CD4-positive, alpha-beta memory T cell (primary cell): ENCODE data around the gene CHD6. TPM values are rescaled to one million over a fixed set of nuclear protein-coding genes. Genes with fewer than 3 reads are reported as not detected.
A peak's percentile ranks its signal among the peaks of the same experiment; 100 is the strongest.

Source experiments
- CTCF ChIA-PET: fragments of 350-600 bp; sonication (Branson Sonifier 250); formaldehyde crosslinking; loops from one replicate; lab custom pipeline; 2021; ENCODE audit warnings: inconsistent platforms; ENCODE audit not compliant: partially characterized antibody; lab: Charles Lee
- POLR2A ChIA-PET: fragments of 350-600 bp; sonication (Branson Sonifier 250); formaldehyde crosslinking; loops from one replicate; lab custom pipeline; 2021; ENCODE audit not compliant: partially characterized antibody; lab: Charles Lee
- DNase-seq, 5 donors: peaks; one replicate each; pipeline versions ENCODE4 v3.0.0 to v3.0.0-alpha.2; 2020 to 2022; ENCODE audit warnings: mixed read lengths in 1 of 5
- H3K27ac ChIP-seq: one replicate; pipeline ENCODE4 v1.7.0; 2013; ENCODE audit warnings: low read depth, low read length
- H3K27me3 ChIP-seq: 2 replicates; pipeline ENCODE4 v1.7.0; 2013; ENCODE audit warnings: mild to moderate bottlenecking, low read length, moderate library complexity; ENCODE audit not compliant: insufficient read depth
- H3K36me3 ChIP-seq: 2 replicates; pipeline ENCODE4 v1.7.0; 2013; ENCODE audit warnings: mild to moderate bottlenecking, low read length, moderate library complexity; ENCODE audit not compliant: insufficient read depth
- H3K4me1 ChIP-seq: 2 replicates; pipeline ENCODE4 v1.7.0; 2013; ENCODE audit warnings: mild to moderate bottlenecking, low read length, moderate library complexity; ENCODE audit not compliant: insufficient read depth
- H3K4me3 ChIP-seq, 2 donors: one replicate each; pipeline ENCODE4 v1.7.0; 2013; ENCODE audit warnings: low read length in 2 of 2, mild to moderate bottlenecking in 1 of 2
- H3K9me3 ChIP-seq, 2 donors: one replicate each; pipeline ENCODE4 v1.7.0; 2013; ENCODE audit warnings: low read length in 2 of 2, control low read depth in 1 of 2; ENCODE audit not compliant: control insufficient read depth in 1 of 2
- H3K27ac Mint-ChIP-seq, 7 donors: one replicate each; pipeline ENCODE4 v1.8.0; 2020 to 2021; ENCODE audit warnings: mixed read lengths in 7 of 7, mild to moderate bottlenecking in 6 of 7, inconsistent platforms in 3 of 7, moderate library complexity in 3 of 7
- H3K27me3 Mint-ChIP-seq, 2 donors: one replicate each; pipeline ENCODE4 v1.8.0; 2020 to 2021; ENCODE audit warnings: mixed read lengths in 2 of 2
- H3K36me3 Mint-ChIP-seq, 2 donors: one replicate each; pipeline ENCODE4 v1.8.0; 2020 to 2021; ENCODE audit warnings: mixed read lengths in 2 of 2, inconsistent platforms in 1 of 2, mild to moderate bottlenecking in 1 of 2
- H3K4me1 Mint-ChIP-seq, 4 donors: one replicate each; pipeline ENCODE4 v1.8.0; 2020 to 2021; ENCODE audit warnings: mixed read lengths in 4 of 4, mild to moderate bottlenecking in 1 of 4
- H3K4me3 Mint-ChIP-seq, 8 donors: one replicate each; pipeline ENCODE4 v1.8.0; 2020 to 2021; ENCODE audit warnings: mixed read lengths in 8 of 8, mild to moderate bottlenecking in 7 of 8, moderate library complexity in 6 of 8, inconsistent platforms in 3 of 8
- H3K9me3 Mint-ChIP-seq, 8 donors: one replicate each; pipeline ENCODE4 v1.8.0; 2020 to 2021; ENCODE audit warnings: mixed read lengths in 8 of 8, mild to moderate bottlenecking in 5 of 8, inconsistent platforms in 3 of 8, moderate library complexity in 1 of 8
- intact Hi-C: fragments of 100-400 bp; cut with micrococcal nuclease; formaldehyde crosslinking; loops from one replicate; pipeline ENCODE4 v1.15.1; 2023
- polyA plus RNA-seq, 2 donors: library from polyadenylated mRNA; unstranded; fragments of 300-500 nt; fragmentation: Illumina TruSeq; gene quantifications; one replicate each; pipeline ENCODE4 v1.2.3, GENCODE V29; 2021
- total RNA-seq, 2 experiments: library from RNA; stranded (reverse); gene quantifications; one replicate each; pipeline ENCODE4 v1.2.3, GENCODE V29; 2021

Gene CHD6
- total and polyA plus RNA-seq, 4 experiments from 2014 or later: 29.2 to 96.8 (median 77.8) TPM

- no peaks in the 10 kb centered on the region for H3K9me3 ChIP-seq
- intact Hi-C loops: no loop called here
- H3K4me1 ChIP-seq: no peaks in the 10 kb centered on the region
- H3K27me3 ChIP-seq: no peaks in the 10 kb centered on the region
- H3K4me3 ChIP-seq: no peak overlapping the region
- Mint-ChIP-seq H3K4me3 (peak overlapping the region in 1 of 8 donors; percentile 37), H3K4me1 (peaks cover 5 to 15% (median 12%) of the 10 kb centered on the region in 4 donors), H3K9me3 (no peaks in the 10 kb centered on the region), H3K36me3 (peaks cover 66 to 69% of the 10 kb centered on the region in 2 donors), H3K27ac (peak overlapping the region in 2 of 7 donors; percentile 18 to 68), H3K27me3 (no peaks in the 10 kb centered on the region)
- POLR2A ChIA-PET: no interaction called here
- H3K36me3 ChIP-seq: peaks cover 10% of the 10 kb centered on the region
- H3K27ac ChIP-seq: no peak overlapping the region
- CTCF ChIA-PET: no interaction called here
- no peak for DNase-seq
Measured at GRCh38 chr20:41479113-41479512, 139.1 kb downstream of the CHD6 start.

- intact Hi-C loops: no loop called here
- Mint-ChIP-seq H3K9me3 (no peaks in the 10 kb centered on the region), H3K4me1 (peaks cover 5 to 15% (median 12%) of the 10 kb centered on the region in 4 donors), H3K4me3 (no peak overlapping the region), H3K27me3 (no peaks in the 10 kb centered on the region), H3K27ac (peak overlapping the region in 1 of 7 donors; percentile 19), H3K36me3 (peaks cover 65 to 69% of the 10 kb centered on the region in 2 donors)
- peaks cover 4% of the 10 kb centered on the region for H3K36me3 ChIP-seq
- H3K4me1 ChIP-seq: no peaks in the 10 kb centered on the region
- POLR2A ChIA-PET: no interaction called here
- CTCF ChIA-PET: no interaction called here
- H3K4me3 ChIP-seq: no peak overlapping the region
- no peaks in the 10 kb centered on the region for H3K9me3 ChIP-seq
- no peak for DNase-seq
- H3K27ac ChIP-seq: no peak overlapping the region
- H3K27me3 ChIP-seq: no peaks in the 10 kb centered on the region
Measured at GRCh38 chr20:41478026-41478425, 140.2 kb downstream of the CHD6 start.

GRCh38 chr20:41476446-41476845 lies 141.7 kb downstream of the CHD6 start:
- intact Hi-C loops: no loop called here
- no peak overlapping the region for H3K4me3 ChIP-seq
- H3K27me3 ChIP-seq: no peaks in the 10 kb centered on the region
- POLR2A ChIA-PET: no interaction called here
- Mint-ChIP-seq H3K4me3 (no peak overlapping the region), H3K4me1 (peaks cover 5 to 15% (median 12%) of the 10 kb centered on the region in 4 donors), H3K27ac (no peak overlapping the region), H3K27me3 (no peaks in the 10 kb centered on the region), H3K36me3 (peaks cover 62 to 72% of the 10 kb centered on the region in 2 donors), H3K9me3 (no peaks in the 10 kb centered on the region)
- no peaks in the 10 kb centered on the region for H3K4me1 ChIP-seq
- DNase-seq: no peak
- H3K36me3 ChIP-seq: peaks cover 10% of the 10 kb centered on the region
- H3K27ac ChIP-seq: no peak overlapping the region
- H3K9me3 ChIP-seq: no peaks in the 10 kb centered on the region
- CTCF ChIA-PET: no interaction called here

- Mint-ChIP-seq H3K27me3 (no peaks in the 10 kb centered on the region), H3K36me3 (peaks cover 63 to 75% of the 10 kb centered on the region in 2 donors), H3K9me3 (no peaks in the 10 kb centered on the region), H3K4me1 (peaks cover 5 to 15% (median 12%) of the 10 kb centered on the region in 4 donors), H3K4me3 (no peak overlapping the region), H3K27ac (no peak overlapping the region)
- no peak overlapping the region for H3K4me3 ChIP-seq
- ChIA-PET POLR2A (no interaction called here), CTCF (no interaction called here)
- H3K9me3 ChIP-seq: no peaks in the 10 kb centered on the region
- no peak overlapping the region for H3K27ac ChIP-seq
- H3K27me3 ChIP-seq: no peaks in the 10 kb centered on the region
- H3K36me3 ChIP-seq: peaks cover 12% of the 10 kb centered on the region
- H3K4me1 ChIP-seq: no peaks in the 10 kb centered on the region
- intact Hi-C loops: no loop called here
- no peak for DNase-seq
Measured at GRCh38 chr20:41476013-41476441, 142.2 kb downstream of the CHD6 start.

GRCh38 chr20:41475503-41475902 lies 142.7 kb downstream of the CHD6 start:
- Mint-ChIP-seq H3K36me3 (peaks cover 64 to 76% of the 10 kb centered on the region in 2 donors), H3K4me1 (peaks cover 5 to 12% (median 9%) of the 10 kb centered on the region in 4 donors), H3K4me3 (no peak overlapping the region), H3K27ac (peak overlapping the region in 2 of 7 donors; percentile 7 to 30), H3K9me3 (no peaks in the 10 kb centered on the region), H3K27me3 (no peaks in the 10 kb centered on the region)
- ChIA-PET CTCF (interaction anchor here (0.5 kb wide), 1 partner anchor 482 kb away, joined by 3 read pairs; no protein-coding TSS in a partner anchor), POLR2A (no interaction called here)
- intact Hi-C loops: no loop called here
- Histone ChIP-seq H3K9me3 (no peaks in the 10 kb centered on the region), H3K27me3 (no peaks in the 10 kb centered on the region), H3K4me1 (no peaks in the 10 kb centered on the region), H3K27ac (no peak overlapping the region), H3K4me3 (no peak overlapping the region), H3K36me3 (peaks cover 17% of the 10 kb centered on the region)
- DNase-seq: no peak

GRCh38 chr20:41470362-41471095 lies 147.6 kb downstream of the CHD6 start:
- Histone ChIP-seq H3K9me3 (no peaks in the 10 kb centered on the region), H3K4me1 (no peaks in the 10 kb centered on the region), H3K27me3 (no peaks in the 10 kb centered on the region), H3K4me3 (no peak overlapping the region), H3K27ac (no peak overlapping the region), H3K36me3 (peaks cover 40% of the 10 kb centered on the region)
- no peak overlapping the region for H3K4me3 Mint-ChIP-seq
- H3K36me3 Mint-ChIP-seq: peaks cover 72 to 77% of the 10 kb centered on the region in 2 donors
- no peaks in the 10 kb centered on the region for H3K27me3 Mint-ChIP-seq
- CTCF ChIA-PET: no interaction called here
- H3K27ac Mint-ChIP-seq: peak overlapping the region in 2 of 7 donors; percentile 26 to 53
- peaks cover 0 to 1% (median 0%) of the 10 kb centered on the region in 4 donors for H3K4me1 Mint-ChIP-seq
- POLR2A ChIA-PET: no interaction called here
- H3K9me3 Mint-ChIP-seq: no peaks in the 10 kb centered on the region
- intact Hi-C loops: no loop called here
- no peak for DNase-seq

- H3K27me3 ChIP-seq: no peaks in the 10 kb centered on the region
- H3K9me3 ChIP-seq: no peaks in the 10 kb centered on the region
- POLR2A ChIA-PET: no interaction called here
- intact Hi-C loops: no loop called here
- peaks cover 40% of the 10 kb centered on the region for H3K36me3 ChIP-seq
- Mint-ChIP-seq H3K4me1 (peaks cover 0 to 2% (median 0%) of the 10 kb centered on the region in 4 donors), H3K27ac (no peak overlapping the region), H3K4me3 (no peak overlapping the region), H3K36me3 (peaks cover 79% of the 10 kb centered on the region in 2 donors), H3K27me3 (no peaks in the 10 kb centered on the region), H3K9me3 (peaks cover 0 to 4% (median under 1%) of the 10 kb centered on the region in 8 donors)
- H3K4me1 ChIP-seq: no peaks in the 10 kb centered on the region
- CTCF ChIA-PET: no interaction called here
- no peak for DNase-seq
- no peak overlapping the region for H3K4me3 ChIP-seq
- H3K27ac ChIP-seq: no peak overlapping the region
Measured at GRCh38 chr20:41469868-41470267, 148.3 kb downstream of the CHD6 start.
